ENCODE data around the gene RPP40.

Gene RPP40

DNA sequence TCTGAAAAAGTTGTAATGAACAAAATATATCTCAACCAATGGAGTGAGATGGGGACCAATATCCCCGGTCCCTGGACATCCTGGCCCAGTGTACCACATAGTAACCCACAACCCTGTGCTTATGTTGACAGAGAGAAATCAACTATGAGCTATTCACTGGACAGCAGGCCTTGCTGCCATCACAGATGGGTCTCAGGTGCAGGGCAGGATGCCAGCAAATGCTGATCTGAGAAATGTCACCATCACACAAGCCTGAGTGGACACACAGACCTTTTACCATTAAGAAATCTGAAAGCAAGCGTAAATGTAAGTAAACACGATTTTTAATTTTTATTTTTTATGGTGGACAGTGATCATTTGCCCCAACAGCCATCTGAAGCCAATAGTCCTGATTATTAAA, 9.1 kb downstream of the RPP40 start:
- ChIA-PET CTCF (interaction anchor here (0.7 kb wide), 1 partner anchor 9 kb away, joined by 3 read pairs; the partner anchor contains the start of gene RPP40), POLR2A (interaction anchor here (0.8 kb wide), 1 partner anchor 8 kb away, joined by 3 read pairs; no protein-coding TSS in a partner anchor)
- Histone ChIP-seq H3K4me1 (ENCODE audit: control insufficient read depth, insufficient read depth, low read length) (no peaks in the 10 kb centered on the region), H3K4me3 (ENCODE audit: low read depth, low read length) (no peak overlapping the region), H3K36me3 (ENCODE audit: control insufficient read depth in 2 of 2, insufficient read depth in 1 of 2, low read length in 2 of 2) (peaks cover 0 to 12% of the 10 kb centered on the region in 2 experiments), H3K27ac (ENCODE audit: extremely low read depth, low read depth, low read length) (no peak overlapping the region), H3K9me3 (ENCODE audit: control insufficient read depth, insufficient read depth, low read depth, low read length) (no peaks in the 10 kb centered on the region)
- no peak for TF ChIP-seq MYNN (tag by site-specific recombination; IDR thresholded peaks at IDR 0.05; ENCODE audit: borderline replicate concordance)
- no peak for TF ChIP-seq ZNF677 (tag by site-specific recombination; IDR thresholded peaks at IDR 0.05)
- no peak for TF ChIP-seq ZFP41 (tag by site-specific recombination; IDR thresholded peaks at IDR 0.05; ENCODE audit: borderline replicate concordance)
- no peak for TF ChIP-seq TCF7L2 (IDR thresholded peaks at IDR 0.05; ENCODE audit: borderline replicate concordance, low read depth, low read length)
- TF ChIP-seq ZNF23 (tag by site-specific recombination; IDR thresholded peaks at IDR 0.05; ENCODE audit: borderline replicate concordance) = no peak
- no peak for TF ChIP-seq ZNF423 (tag by site-specific recombination; IDR thresholded peaks at IDR 0.05)
- TF ChIP-seq, protein P1, sequence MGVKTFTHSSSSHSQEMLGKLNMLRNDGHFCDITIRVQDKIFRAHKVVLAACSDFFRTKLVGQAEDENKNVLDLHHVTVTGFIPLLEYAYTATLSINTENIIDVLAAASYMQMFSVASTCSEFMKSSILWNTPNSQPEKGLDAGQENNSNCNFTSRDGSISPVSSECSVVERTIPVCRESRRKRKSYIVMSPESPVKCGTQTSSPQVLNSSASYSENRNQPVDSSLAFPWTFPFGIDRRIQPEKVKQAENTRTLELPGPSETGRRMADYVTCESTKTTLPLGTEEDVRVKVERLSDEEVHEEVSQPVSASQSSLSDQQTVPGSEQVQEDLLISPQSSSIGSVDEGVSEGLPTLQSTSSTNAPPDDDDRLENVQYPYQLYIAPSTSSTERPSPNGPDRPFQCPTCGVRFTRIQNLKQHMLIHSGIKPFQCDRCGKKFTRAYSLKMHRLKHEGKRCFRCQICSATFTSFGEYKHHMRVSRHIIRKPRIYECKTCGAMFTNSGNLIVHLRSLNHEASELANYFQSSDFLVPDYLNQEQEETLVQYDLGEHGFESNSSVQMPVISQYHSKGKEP (tag by site-specific recombination; IDR thresholded peaks at IDR 0.05) = no peak
- no peak for TF ChIP-seq ZNF19 (tag by site-specific recombination; IDR thresholded peaks at IDR 0.05; ENCODE audit: low read depth)
- no peak for TF ChIP-seq ZNF510 (tag by site-specific recombination; IDR thresholded peaks at IDR 0.05; ENCODE audit: insufficient replicate concordance)
- no peak for TF ChIP-seq REPIN1 (tag by site-specific recombination; IDR thresholded peaks at IDR 0.05; ENCODE audit: low read depth)

GRCh38 chr6:4987432-4987831, 16.4 kb downstream of the RPP40 start:
- no peaks in the 10 kb centered on the region for H3K9me3 ChIP-seq (ENCODE audit: control insufficient read depth, insufficient read depth, low read depth, low read length)
- no peak overlapping the region for H3K4me3 ChIP-seq (ENCODE audit: low read depth, low read length)
- no peaks in the 10 kb centered on the region for H3K4me1 ChIP-seq (ENCODE audit: control insufficient read depth, insufficient read depth, low read length)
- TF ChIP-seq ZNF776 (tag by site-specific recombination; IDR thresholded peaks at IDR 0.05; ENCODE audit: borderline replicate concordance) (no peak), KLF8 (tag by site-specific recombination; IDR thresholded peaks at IDR 0.05) (no peak), ZBTB21 (tag by site-specific recombination; IDR thresholded peaks at IDR 0.05) (no peak), ZNF548 (tag by site-specific recombination; IDR thresholded peaks at IDR 0.05) (no peak), ZFP69B (tag by site-specific recombination; IDR thresholded peaks at IDR 0.05) (no peak), MZF1 (tag by site-specific recombination; IDR thresholded peaks at IDR 0.05; ENCODE audit: borderline replicate concordance) (no peak), TRIM28 (IDR thresholded peaks at IDR 0.05; ENCODE audit: borderline replicate concordance, low read length) (no peak)
- H3K27ac ChIP-seq (ENCODE audit: extremely low read depth, low read depth, low read length) = no peak overlapping the region
- POLR2A ChIA-PET = no interaction called here
- CTCF ChIA-PET = no interaction called here
- no peaks in the 10 kb centered on the region; a peak in 1 of 3 replicates for H3K36me3 ChIP-seq (ENCODE audit: control insufficient read depth in 2 of 2, insufficient read depth in 1 of 2, low read length in 2 of 2)

DNA sequence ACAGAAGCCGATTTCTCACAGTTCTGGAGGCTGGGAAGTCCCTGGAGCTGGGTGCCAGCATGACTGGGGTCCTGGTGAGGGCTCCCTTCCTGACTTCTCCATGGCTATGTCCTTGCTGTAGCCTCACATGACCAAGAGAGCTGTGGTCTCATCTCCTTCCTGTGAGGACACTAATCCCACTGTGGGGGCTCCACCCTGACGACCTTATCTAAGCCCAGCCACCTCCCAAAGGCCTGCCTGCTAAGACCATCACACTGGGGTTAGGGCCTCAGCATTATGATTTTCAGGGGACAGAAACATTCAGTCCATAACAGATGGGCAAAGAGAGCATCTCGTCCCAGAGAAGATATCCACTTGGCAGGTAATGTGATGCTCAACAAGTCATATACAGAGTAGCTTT, 16.8 kb downstream of the RPP40 start:
- ChIA-PET POLR2A (no interaction called here), CTCF (no interaction called here)
- no peaks in the 10 kb centered on the region for H3K4me1 ChIP-seq (ENCODE audit: control insufficient read depth, insufficient read depth, low read length)
- no peak overlapping the region for H3K4me3 ChIP-seq (ENCODE audit: low read depth, low read length)
- no peaks in the 10 kb centered on the region for H3K9me3 ChIP-seq (ENCODE audit: control insufficient read depth, insufficient read depth, low read depth, low read length)
- H3K36me3 ChIP-seq (ENCODE audit: control insufficient read depth in 2 of 2, insufficient read depth in 1 of 2, low read length in 2 of 2) = no peaks in the 10 kb centered on the region
- no peak overlapping the region for H3K27ac ChIP-seq (ENCODE audit: extremely low read depth, low read depth, low read length)
- no peak for TF ChIP-seq ZNF16 (tag by site-specific recombination; IDR thresholded peaks at IDR 0.05; ENCODE audit: low read depth)
- TF ChIP-seq KLF10 (tag by site-specific recombination; IDR thresholded peaks at IDR 0.05) = no peak
- TF ChIP-seq BCL11A (tag by site-specific recombination; IDR thresholded peaks at IDR 0.05; ENCODE audit: low read depth) = no peak
- TF ChIP-seq ZNF561 (tag by site-specific recombination; IDR thresholded peaks at IDR 0.05; ENCODE audit: borderline replicate concordance) = no peak
- TF ChIP-seq HOXA7 (CRISPR knock-in tag; IDR thresholded peaks at IDR 0.05; ENCODE audit: borderline replicate concordance) = no peak
- no peak for TF ChIP-seq ZNF239 (tag by site-specific recombination; IDR thresholded peaks at IDR 0.05)
- no peak for TF ChIP-seq ZNF302 (tag by site-specific recombination; IDR thresholded peaks at IDR 0.05; ENCODE audit: low read depth)
- TF ChIP-seq ZBTB20 (tag by site-specific recombination; IDR thresholded peaks at IDR 0.05) = no peak
- TF ChIP-seq KLF8 (tag by site-specific recombination; IDR thresholded peaks at IDR 0.05) = no peak
- TF ChIP-seq, protein P2, sequence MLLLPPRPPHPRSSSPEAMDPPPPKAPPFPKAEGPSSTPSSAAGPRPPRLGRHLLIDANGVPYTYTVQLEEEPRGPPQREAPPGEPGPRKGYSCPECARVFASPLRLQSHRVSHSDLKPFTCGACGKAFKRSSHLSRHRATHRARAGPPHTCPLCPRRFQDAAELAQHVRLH (tag by site-specific recombination; IDR thresholded peaks at IDR 0.05) = no peak
- TF ChIP-seq ZBTB49 (tag by site-specific recombination; IDR thresholded peaks at IDR 0.05; ENCODE audit: low read depth) = no peak
- no peak for TF ChIP-seq ZNF777 (tag by site-specific recombination; IDR thresholded peaks at IDR 0.05; ENCODE audit: borderline replicate concordance)
